Pancreas (tissue), 10 donors: ENCODE data around the gene TMCC2. TPM values are rescaled to one million over a fixed set of nuclear protein-coding genes. Genes with fewer than 3 reads are reported as not detected.

Experiments
- ATAC-seq, 4 donors: fragments of 200-7000 bp; cut with Tn5 transposase; one replicate each; pipeline versions ENCODE4 v1.8.0 to v1.9.1; 2020; ENCODE audit warnings: mild to moderate bottlenecking in 4 of 4, moderate library complexity in 4 of 4
- DNase-seq, 6 donors: peaks; one replicate each; pipeline ENCODE4 v3.0.0-alpha.2; 2020
- FAIRE-seq: peaks from 2 replicates; lab custom pipeline; 2012; peaks lifted over from hg19 to GRCh38; lab: Jason Lieb, UNC
- H3K27ac ChIP-seq, 4 donors: fragments of 200-600 bp; sonication (generic); 1 replicate in 3 of 4; 2 replicates in 1 of 4; pipeline versions ENCODE4 v1.5.0 to v1.8.0; 2020
- H3K27me3 ChIP-seq, 4 donors: fragments of 200-600 bp; one replicate each; pipeline ENCODE4 v1.8.0; 2021
- H3K36me3 ChIP-seq, 3 donors: fragments of 200-600 bp; sonication (generic) in 1 of 3; one replicate each; pipeline versions ENCODE4 v1.5.0 to v1.8.0; 2020 to 2021
- H3K4me1 ChIP-seq, 3 donors: fragments of 200-600 bp; one replicate each; pipeline ENCODE4 v1.8.0; 2021
- H3K4me3 ChIP-seq, 4 donors: fragments of 200-600 bp; sonication (generic) in 2 of 4; one replicate each; pipeline versions ENCODE4 v1.5.0 to v1.8.0; 2020 to 2021
- H3K9me3 ChIP-seq, 4 donors: fragments of 200-600 bp; one replicate each; pipeline ENCODE4 v1.8.0; 2021
- CTCF ChIP-seq, 4 donors: fragments of 200-600 bp; sonication (generic) in 3 of 4; IDR thresholded peaks; one replicate each; pipeline versions ENCODE4 v1.5.0 to v1.8.0; 2021; ENCODE audit warnings: antibody characterized with exemption in 4 of 4
- WGBS, 2 donors: extraction: QIAGEN DNeasy Blood & Tissue Kit; methylation state at CpG; one replicate each; pipeline ENCODE4 v1.1.7; 2013; 5-methylcytosine and 5-hydroxymethylcytosine counted together
- intact Hi-C, 3 donors: fragments of 100-400 bp; cut with DNase I; formaldehyde crosslinking; loops; one replicate each; pipeline versions ENCODE4 v1.11.1 to v1.14.2; 2022
- polyA plus RNA-seq, 2 donors: library from polyadenylated mRNA; stranded (reverse); fragments of 200-250 nt; gene quantifications; one replicate each; pipeline ENCODE4 v1.2.3, GENCODE V29; 2013
- total RNA-seq, 6 donors: library from RNA; stranded (reverse); fragmentation: NEBNext Ultra II Directional in 4 of 6; extraction: Animal tissue kit (Norgen Biotek cat#: 25700) in 4 of 6; gene quantifications; one replicate each; pipeline versions ENCODE4 v1.2.1 to v1.2.4, GENCODE V29; 2021 to 2023
- donor health status: healthy with polysubstance abuse.
- donor health status: DM: no; HTN: no; CAD: no; lungs with moderate emphysema.
- donor health status: DM: no; HTN: no; CAD: no.
- donor health status: control.
- donor health status: control.
- donor health status: Bipolar disorder and iron deficiency.
- donor health status: DM: yes; HTN: yes; CAD: no.
- donor health status: DM: no; HTN: no; CAD: no.
- donor health status: DM: no; HTN: no; CAD: no.
- donor health status: DM: yes; HTN: yes; CAD: no.

TMCC2 gene
- total and polyA plus RNA-seq, 8 donors = 0.55 to 4.3 (median 1.2) TPM

GRCh38 chr1:205244384-205244783, 16.6 kb downstream of the TMCC2 start:
- peaks cover 0 to 3% (median 3%) of the 10 kb centered on the region in 3 donors for H3K4me1 ChIP-seq
- no peak for TF ChIP-seq CTCF (IDR thresholded peaks at IDR 0.05)

GRCh38 chr1:205245096-205245495, 17.4 kb downstream of the TMCC2 start:
- no peaks in the 10 kb centered on the region for H3K27me3 ChIP-seq
- WGBS, 2 donors = 81 to 87% methylated on average over 7 of the region's 7 CpGs
- ATAC-seq = no peak

More at GRCh38 chr1:205244384-205244783, 16.6 kb downstream of the TMCC2 start:
- H3K9me3 ChIP-seq = no peaks in the 10 kb centered on the region
- no peak for ATAC-seq
- intact Hi-C loops = loop anchor here in 1 of 3 donors (10.0 kb wide), 1 partner anchor 130 kb away; no protein-coding TSS in a partner anchor
- H3K27me3 ChIP-seq = no peaks in the 10 kb centered on the region
- FAIRE-seq = no peak
- H3K27ac ChIP-seq = no peak overlapping the region
- no peak overlapping the region for H3K4me3 ChIP-seq
- H3K36me3 ChIP-seq = no peaks in the 10 kb centered on the region
- 71 to 76% methylated on average over 4 of the region's 4 CpGs for WGBS, 2 donors
- DNase-seq = no peak

GRCh38 chr1:205246351-205247119, 18.8 kb downstream of the TMCC2 start:
- Histone ChIP-seq H3K4me1 (peaks cover 5 to 9% (median 8%) of the 10 kb centered on the region in 3 donors), H3K9me3 (no peaks in the 10 kb centered on the region), H3K36me3 (no peaks in the 10 kb centered on the region), H3K27me3 (no peaks in the 10 kb centered on the region), H3K4me3 (no peak overlapping the region), H3K27ac (no peak overlapping the region)
- intact Hi-C loops = loop anchor here in 1 of 3 donors (10.0 kb wide), 1 partner anchor 132 kb away; no protein-coding TSS in a partner anchor
- no peak for ATAC-seq
- DNase-seq = peak in 2 of 6 donors; percentile 9 to 17
- WGBS, 2 donors = 81 to 87% methylated on average over 10 of the region's 10 CpGs
- TF ChIP-seq CTCF (IDR thresholded peaks at IDR 0.05) = no peak
- no peak for FAIRE-seq

More at GRCh38 chr1:205245096-205245495, 17.4 kb downstream of the TMCC2 start:
- Histone ChIP-seq H3K27ac (no peak overlapping the region), H3K9me3 (no peaks in the 10 kb centered on the region), H3K4me3 (no peak overlapping the region), H3K4me1 (peaks cover 5 to 9% (median 8%) of the 10 kb centered on the region in 3 donors), H3K36me3 (no peaks in the 10 kb centered on the region)
- no peak for TF ChIP-seq CTCF (IDR thresholded peaks at IDR 0.05)
- FAIRE-seq (no peak), DNase-seq (peak in 1 of 6 donors; percentile 25)
- intact Hi-C loops = loop anchor here in 1 of 3 donors (10.0 kb wide), 1 partner anchor 130 kb away; no protein-coding TSS in a partner anchor

GRCh38 chr1:205247130-205247921, 19.6 kb downstream of the TMCC2 start:
- WGBS, 2 donors = 72 to 73% methylated on average over 9 of the region's 9 CpGs
- peak in 2 of 6 donors; percentile 18 for DNase-seq
- TF ChIP-seq CTCF (IDR thresholded peaks at IDR 0.05) = no peak
- no peaks in the 10 kb centered on the region for H3K36me3 ChIP-seq
- no peak overlapping the region for H3K4me3 ChIP-seq
- no peak overlapping the region for H3K27ac ChIP-seq
- no peak for ATAC-seq
- peaks cover 5 to 9% (median 8%) of the 10 kb centered on the region in 3 donors for H3K4me1 ChIP-seq
- intact Hi-C loops = loop anchor here in 1 of 3 donors (10.0 kb wide), 1 partner anchor 133 kb away; no protein-coding TSS in a partner anchor
- no peaks in the 10 kb centered on the region for H3K27me3 ChIP-seq
- no peak for FAIRE-seq
- no peaks in the 10 kb centered on the region for H3K9me3 ChIP-seq
